Left colon (tissue), 2 donors: Measurements from ENCODE around the gene PPP1R9B. TPM values are rescaled to one million over a fixed set of nuclear protein-coding genes. Genes with fewer than 3 reads are reported as not detected.

Source experiments
- ATAC-seq: fragments of 200-7000 bp; cut with Tn5 transposase; one replicate; pipeline ENCODE4 v1.9.1; 2020; ENCODE audit warnings: mild to moderate bottlenecking, moderate library complexity
- DNase-seq, 2 donors: peaks; one replicate each; pipeline ENCODE4 v3.0.0-alpha.2; 2020
- intact Hi-C, 2 donors: fragments of 100-400 bp; cut with DNase I in 1 of 2; cut with micrococcal nuclease in 1 of 2; formaldehyde crosslinking; loops; one replicate each; pipeline versions ENCODE4 v1.11.2 to v1.14.0; 2022; cut with DNase I, micrococcal nuclease
- total RNA-seq, 2 donors: library from RNA; stranded (reverse); fragmentation: NEBNext Ultra II Directional; extraction: Animal tissue kit (Norgen Biotek cat#: 25700); gene quantifications; one replicate each; pipeline ENCODE4 v1.2.1, GENCODE V29; 2021
- donor health status: DM: no; HTN: no; CAD: no.
- donor health status: DM: yes; HTN: yes; CAD: no.

The PPP1R9B gene
- total RNA-seq, 2 donors from 2014 or later: 30.6 to 34.3 TPM

- intact Hi-C loops: no loop called here
- ATAC-seq: no peak
- no peak for DNase-seq
Observed at GRCh38 chr17:50106393-50107131, 43.9 kb downstream of the PPP1R9B start.

- no peak for ATAC-seq
- DNase-seq: no peak
- intact Hi-C loops: no loop called here
Observed at GRCh38 chr17:50105811-50106210, 44.7 kb downstream of the PPP1R9B start.

- ATAC-seq: no peak
- intact Hi-C loops: no loop called here
Observed at GRCh38 chr17:50103941-50104340, 46.5 kb downstream of the PPP1R9B start.

GRCh38 chr17:50103252-50103651, 47.2 kb downstream of the PPP1R9B start:
- intact Hi-C loops: no loop called here
- ATAC-seq (no peak), DNase-seq (no peak)

More at GRCh38 chr17:50103941-50104340, 46.5 kb downstream of the PPP1R9B start:
- no peak for DNase-seq

GRCh38 chr17:50102164-50102991, 48.1 kb downstream of the PPP1R9B start:
- intact Hi-C loops: no loop called here
- DNase-seq: peak; percentile 91 to 96
- ATAC-seq: peak; percentile 80

- DNase-seq (peak; percentile 80 to 92), ATAC-seq (peak; percentile 80)
- intact Hi-C loops: no loop called here
Observed at GRCh38 chr17:50101346-50102163, 48.9 kb downstream of the PPP1R9B start.

GRCh38 chr17:50100921-50101345, 49.5 kb downstream of the PPP1R9B start:
- intact Hi-C loops: no loop called here
- DNase-seq (peak in 1 of 2 donors; percentile 56), ATAC-seq (peak; percentile 5)

GRCh38 chr17:50100480-50100883, 50.0 kb downstream of the PPP1R9B start:
- peak; percentile 74 to 75 for DNase-seq
- intact Hi-C loops: no loop called here
- ATAC-seq: peak; percentile 54

GRCh38 chr17:50099003-50099402, 51.5 kb downstream of the PPP1R9B start:
- DNase-seq: no peak
- intact Hi-C loops: loop anchor here in 1 of 2 donors (10.0 kb wide), 1 partner anchor 196 kb away; no protein-coding TSS in a partner anchor
- ATAC-seq: no peak

- intact Hi-C loops: loop anchor here in 1 of 2 donors (10.0 kb wide), 1 partner anchor 196 kb away; no protein-coding TSS in a partner anchor
- no peak for DNase-seq
- no peak for ATAC-seq
Observed at GRCh38 chr17:50098583-50098982, 51.9 kb downstream of the PPP1R9B start.

GRCh38 chr17:50097926-50098325, 52.6 kb downstream of the PPP1R9B start:
- intact Hi-C loops: loop anchor here in 1 of 2 donors (10.0 kb wide), 1 partner anchor 197 kb away; no protein-coding TSS in a partner anchor
- DNase-seq: no peak
- no peak for ATAC-seq

- ATAC-seq (no peak), DNase-seq (no peak)
- intact Hi-C loops: loop anchor here in 1 of 2 donors (10.0 kb wide), 1 partner anchor 197 kb away; no protein-coding TSS in a partner anchor
Observed at GRCh38 chr17:50097455-50097854, 53.0 kb downstream of the PPP1R9B start.

GRCh38 chr17:50096758-50097157, 53.7 kb downstream of the PPP1R9B start:
- intact Hi-C loops: loop anchor here in 1 of 2 donors (10.0 kb wide), 1 partner anchor 198 kb away; no protein-coding TSS in a partner anchor
- DNase-seq (no peak), ATAC-seq (no peak)

- intact Hi-C loops: loop anchor here in 1 of 2 donors (10.0 kb wide), 1 partner anchor 199 kb away; no protein-coding TSS in a partner anchor
- ATAC-seq (peak; percentile 3), DNase-seq (no peak)
Observed at GRCh38 chr17:50096092-50096491, 54.4 kb downstream of the PPP1R9B start.

- no peak for ATAC-seq
- DNase-seq: no peak
- intact Hi-C loops: loop anchor here in 1 of 2 donors (10.0 kb wide), 1 partner anchor 199 kb away; no protein-coding TSS in a partner anchor
Observed at GRCh38 chr17:50095626-50096037, 54.8 kb downstream of the PPP1R9B start.

- intact Hi-C loops: loop anchor here in 1 of 2 donors (10.0 kb wide), 1 partner anchor 200 kb away; no protein-coding TSS in a partner anchor
- ATAC-seq: peak; percentile 87
- peak; percentile 95 to 96 for DNase-seq
Observed at GRCh38 chr17:50094753-50095619, 55.5 kb downstream of the PPP1R9B start, which contains the start of gene PDK2. Gene PDK2, plus strand, starts transcription at chr17:50095351. Its CDS starts 85 bp downstream, at chr17:50095436.

GRCh38 chr17:50094243-50094752, 56.2 kb downstream of the PPP1R9B start:
- intact Hi-C loops: loop anchor here in 1 of 2 donors (10.0 kb wide), 1 partner anchor 201 kb away; no protein-coding TSS in a partner anchor

More at GRCh38 chr17:50094243-50094752, 56.2 kb downstream of the PPP1R9B start:
- ATAC-seq (peak; percentile 64), DNase-seq (peak; percentile 86 to 94)
